GM10266 (cell line): ENCODE results near the gene ARHGEF28.

ENCODE experiments used
- DNase-seq: peaks from one replicate; pipeline ENCODE4 v3.0.0; 2012; ENCODE audit errors: extremely low spot score
- TF ChIP-seq, protein P1 (sequence below): IDR thresholded peaks from 2 replicates; pipeline ENCODE4 v1.5.1; 2012; ENCODE audit warnings: mild to moderate bottlenecking, low read depth; ENCODE audit not compliant: control insufficient read depth, insufficient read depth; ENCODE audit errors: missing control alignments

Gene ARHGEF28

GRCh38 chr5:73815631-73816030 lies 189.6 kb downstream of the ARHGEF28 start:
- TF ChIP-seq, protein P1, sequence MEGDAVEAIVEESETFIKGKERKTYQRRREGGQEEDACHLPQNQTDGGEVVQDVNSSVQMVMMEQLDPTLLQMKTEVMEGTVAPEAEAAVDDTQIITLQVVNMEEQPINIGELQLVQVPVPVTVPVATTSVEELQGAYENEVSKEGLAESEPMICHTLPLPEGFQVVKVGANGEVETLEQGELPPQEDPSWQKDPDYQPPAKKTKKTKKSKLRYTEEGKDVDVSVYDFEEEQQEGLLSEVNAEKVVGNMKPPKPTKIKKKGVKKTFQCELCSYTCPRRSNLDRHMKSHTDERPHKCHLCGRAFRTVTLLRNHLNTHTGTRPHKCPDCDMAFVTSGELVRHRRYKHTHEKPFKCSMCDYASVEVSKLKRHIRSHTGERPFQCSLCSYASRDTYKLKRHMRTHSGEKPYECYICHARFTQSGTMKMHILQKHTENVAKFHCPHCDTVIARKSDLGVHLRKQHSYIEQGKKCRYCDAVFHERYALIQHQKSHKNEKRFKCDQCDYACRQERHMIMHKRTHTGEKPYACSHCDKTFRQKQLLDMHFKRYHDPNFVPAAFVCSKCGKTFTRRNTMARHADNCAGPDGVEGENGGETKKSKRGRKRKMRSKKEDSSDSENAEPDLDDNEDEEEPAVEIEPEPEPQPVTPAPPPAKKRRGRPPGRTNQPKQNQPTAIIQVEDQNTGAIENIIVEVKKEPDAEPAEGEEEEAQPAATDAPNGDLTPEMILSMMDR: no peak
- no peak for DNase-seq

DNA sequence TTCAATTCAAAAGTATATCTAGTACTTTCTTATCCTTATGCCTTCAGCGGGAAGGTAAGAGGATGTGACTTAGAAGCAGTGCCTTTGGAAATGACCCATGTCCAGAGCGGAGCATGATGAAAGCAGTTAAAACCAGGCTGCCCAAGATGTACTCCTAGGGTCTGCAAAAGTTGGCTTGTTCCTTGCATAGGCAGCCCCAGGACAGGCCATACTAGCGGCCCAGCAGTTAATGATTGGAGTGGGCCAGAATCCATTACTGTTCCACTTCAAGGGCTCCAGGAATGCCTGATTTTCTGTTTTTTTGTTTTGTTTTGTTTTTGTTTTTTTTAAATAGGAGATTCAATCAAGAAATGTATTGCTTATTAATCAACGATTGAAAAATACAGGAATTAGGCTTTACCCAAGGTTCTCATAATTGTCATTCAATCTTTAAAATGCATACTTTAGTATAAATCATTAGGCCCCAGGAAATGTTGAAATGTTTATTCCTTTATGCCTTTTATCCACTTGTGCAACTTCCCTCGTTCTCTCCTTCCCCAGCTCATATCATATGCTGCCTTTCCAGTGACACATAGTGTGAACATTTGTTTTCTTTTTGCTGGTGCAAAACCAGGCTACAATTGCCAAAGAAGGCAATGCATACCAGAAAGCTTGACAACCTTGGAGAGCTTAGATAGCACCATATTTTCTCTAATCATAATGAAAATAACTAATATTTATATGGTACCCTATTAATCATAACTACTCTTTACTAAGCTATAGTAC lies 190.8 kb downstream of the ARHGEF28 start:
- TF ChIP-seq, protein P1: no peak
- DNase-seq: no peak

- no peak for DNase-seq
Measured at GRCh38 chr5:73818357-73818756, 192.4 kb downstream of the ARHGEF28 start.

GRCh38 chr5:73820326-73820725 lies 194.3 kb downstream of the ARHGEF28 start:
- no peak for DNase-seq
- TF ChIP-seq, protein P1: no peak

More at GRCh38 chr5:73818357-73818756, 192.4 kb downstream of the ARHGEF28 start:
- TF ChIP-seq, protein P1: no peak

DNA sequence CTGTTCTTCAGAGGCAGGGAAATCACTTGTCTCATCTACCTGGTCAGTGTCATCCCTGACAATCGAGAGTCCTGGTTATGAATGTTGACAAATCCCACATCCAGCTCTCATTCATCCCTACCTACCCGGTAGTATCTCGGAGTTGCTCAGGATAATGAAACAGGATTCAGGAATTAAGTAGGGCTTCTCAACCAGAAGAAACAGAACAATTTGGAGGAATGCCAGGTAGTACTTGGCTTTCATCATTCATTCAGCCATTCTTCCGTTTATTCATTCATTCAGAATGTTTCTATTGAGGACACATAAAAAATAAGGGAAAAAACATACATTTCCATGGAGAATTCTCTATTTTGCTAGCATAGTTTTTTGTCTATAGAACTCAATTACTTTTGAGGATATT lies 195.0 kb downstream of the ARHGEF28 start:
- DNase-seq: no peak
- TF ChIP-seq, protein P1: no peak

- TF ChIP-seq, protein P1: no peak
- DNase-seq: no peak
Measured at GRCh38 chr5:73822278-73822988, 196.4 kb downstream of the ARHGEF28 start.

DNA sequence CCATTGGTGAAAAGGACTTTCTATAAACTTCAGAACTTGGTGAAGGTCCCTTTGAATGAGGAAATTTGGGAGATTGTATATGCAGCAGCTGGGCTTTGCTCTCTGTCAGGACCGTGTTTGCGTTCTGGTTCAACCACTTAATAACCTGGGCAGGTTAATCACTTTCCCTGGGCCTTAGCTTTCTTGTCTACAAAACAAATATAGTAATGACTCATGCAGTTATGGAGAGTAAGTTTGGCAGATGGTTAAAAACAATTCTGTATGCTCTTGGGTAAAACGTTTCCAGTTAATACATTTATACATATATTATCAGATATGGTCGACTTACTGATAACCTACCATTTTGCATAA lies 197.0 kb downstream of the ARHGEF28 start:
- DNase-seq: no peak
- TF ChIP-seq, protein P1: no peak
